GM12878 (cell line): ENCODE measurements around the gene ABR. TPM values are rescaled to one million over a fixed set of nuclear protein-coding genes. Genes with fewer than 3 reads are reported as not detected.

Source experiments
- ATAC-seq: fragments of 200-7000 bp; cut with Tn5 transposase; 3 replicates; pipeline ENCODE4 v1.9.1; 2020; ENCODE audit warnings: mild to moderate bottlenecking, moderate library complexity
- BruUV-seq: library from RNA; stranded (reverse); fragments of 400-500 nt; replicated peaks from 2 replicates; lab custom pipeline; 2021; lab: Mats Ljungman, UMichigan
- CTCF ChIA-PET: fragments of 300-600 bp; sonication (Branson Sonifier 250); formaldehyde crosslinking; extraction: SDS; loops from one replicate; lab custom pipeline; 2021; ENCODE audit warnings: inconsistent platforms; lab: Yijun Ruan, JAX
- POLR2A ChIA-PET: fragments of 350-600 bp; formaldehyde crosslinking; extraction: SDS; loops from one replicate; lab custom pipeline; 2021; ENCODE audit warnings: inconsistent platforms; lab: Charles Lee
- RAD21 ChIA-PET: fragments of 300-600 bp; sonication (Branson Sonifier 250); formaldehyde crosslinking; loops from one replicate; lab custom pipeline; 2023; ENCODE audit warnings: antibody characterized with exemption; ENCODE audit not compliant: unreplicated experiment; lab: Charles Lee
- SMC1A ChIA-PET: fragments of 300-600 bp; sonication (Branson Sonifier 250); formaldehyde crosslinking; loops from one replicate; lab custom pipeline; 2023; ENCODE audit not compliant: unreplicated experiment, uncharacterized antibody; lab: Charles Lee
- DNase-seq: peaks from one replicate; pipeline ENCODE4 v3.0.0-alpha.2; 2011; ENCODE audit warnings: low read depth, low spot score
- FAIRE-seq: peaks from 3 replicates; lab custom pipeline; 2011; peaks lifted over from hg19 to GRCh38; lab: Jason Lieb, UNC
- H2AFZ ChIP-seq: 2 replicates; pipeline ENCODE4 v1.6.0; 2011; ENCODE audit warnings: low read depth, low read length, control low read depth; ENCODE audit not compliant: control insufficient read depth
- H3K27ac ChIP-seq: 2 replicates; pipeline ENCODE4 v1.5.1; 2011; ENCODE audit warnings: control low read depth; ENCODE audit not compliant: control insufficient read depth, insufficient read depth
- H3K27me3 ChIP-seq, 2 experiments: replicated peaks in 1 of 2; 2 replicates each; pipeline versions ENCODE4 v1.6.0 to v1.6.1; 2011; ENCODE audit warnings: low read length in 1 of 2; ENCODE audit not compliant: control insufficient read depth in 2 of 2, insufficient read depth in 2 of 2
- H3K36me3 ChIP-seq, 2 experiments: 2 replicates each; pipeline ENCODE4 v1.5.1; 2011; ENCODE audit warnings: low read length in 1 of 2; ENCODE audit not compliant: control insufficient read depth in 2 of 2, insufficient read depth in 2 of 2
- H3K4me1 ChIP-seq: 2 replicates; pipeline ENCODE4 v1.6.1; 2011; ENCODE audit warnings: mild to moderate bottlenecking, low read length, moderate library complexity, mixed read lengths; ENCODE audit not compliant: control insufficient read depth, insufficient read depth
- H3K4me2 ChIP-seq: 2 replicates; pipeline ENCODE4 v1.6.0; 2011; ENCODE audit warnings: control low read depth; ENCODE audit not compliant: control insufficient read depth, insufficient read depth
- H3K4me3 ChIP-seq: fragments of 200-600 bp; sonication (generic); 2 replicates; pipeline ENCODE4 v1.5.1; 2016
- H3K79me2 ChIP-seq: 2 replicates; pipeline ENCODE4 v1.6.0; 2011; ENCODE audit warnings: low read length; ENCODE audit not compliant: control insufficient read depth, insufficient read depth
- H3K9ac ChIP-seq: 2 replicates; pipeline ENCODE4 v1.8.0; 2011; ENCODE audit warnings: low read length, control low read depth, mixed read lengths; ENCODE audit not compliant: control insufficient read depth, insufficient read depth
- H3K9me3 ChIP-seq: replicated peaks from 3 replicates; pipeline ENCODE4 v1.5.1; 2011; ENCODE audit warnings: mild to moderate bottlenecking, low read length; ENCODE audit not compliant: control insufficient read depth, insufficient read depth
- H4K20me1 ChIP-seq: 2 replicates; pipeline ENCODE4 v1.6.0; 2011; ENCODE audit not compliant: control insufficient read depth, insufficient read depth
- CBX5 ChIP-seq: sonication (generic); IDR thresholded peaks from 2 replicates; pipeline ENCODE4 v1.6.1; 2016; ENCODE audit warnings: low read depth, moderate library complexity, mild to moderate bottlenecking, inconsistent platforms
- ESRRA ChIP-seq: IDR thresholded peaks from 2 replicates; pipeline ENCODE4 v1.6.1; 2012; ENCODE audit warnings: mild to moderate bottlenecking, low read length, improper control_type of control experiment
- MEF2B ChIP-seq: fragments of 450-650 bp; IDR thresholded peaks from 2 replicates; pipeline ENCODE4 v1.6.1; 2018; ENCODE audit warnings: mild to moderate bottlenecking, moderate library complexity; ENCODE audit not compliant: partially characterized antibody, poor library complexity, severe bottlenecking
- MLLT1 ChIP-seq: fragments of 450-650 bp; IDR thresholded peaks from 2 replicates; pipeline ENCODE4 v1.6.1; 2016; ENCODE audit warnings: mild to moderate bottlenecking
- MTA2 ChIP-seq: fragments of 450-650 bp; IDR thresholded peaks from 2 replicates; pipeline ENCODE4 v1.6.1; 2016; ENCODE audit warnings: low read depth, mild to moderate bottlenecking, moderate library complexity
- MYB ChIP-seq: fragments of 150-350 bp; IDR thresholded peaks from 2 replicates; pipeline ENCODE4 v1.6.1; 2014; ENCODE audit warnings: mild to moderate bottlenecking, low read depth, low read length, borderline replicate concordance
- MYC ChIP-seq: IDR thresholded peaks from 2 replicates; pipeline ENCODE4 v1.6.1; 2011; ENCODE audit warnings: mild to moderate bottlenecking, low read length, moderate library complexity, inconsistent platforms; ENCODE audit not compliant: insufficient read depth, insufficient replicate concordance, insufficient read length, severe bottlenecking
- NR2F1 ChIP-seq: fragments of 450-650 bp; conservative IDR thresholded peaks from 2 replicates; pipeline ENCODE4 v1.6.1; 2017; ENCODE audit warnings: mild to moderate bottlenecking
- POU2F2 ChIP-seq: IDR thresholded peaks from 3 replicates; pipeline ENCODE4 v1.6.1; 2011; ENCODE audit warnings: low read depth, mild to moderate bottlenecking, low read length, borderline replicate concordance
- RB1 ChIP-seq: fragments of 450-650 bp; formaldehyde crosslinking; IDR thresholded peaks from 2 replicates; pipeline ENCODE4 v1.6.1; 2017; ENCODE audit warnings: mild to moderate bottlenecking, borderline replicate concordance
- RELB ChIP-seq: fragments of 450-650 bp; IDR thresholded peaks from 2 replicates; pipeline ENCODE4 v1.6.1; 2017; ENCODE audit warnings: low read depth, mild to moderate bottlenecking, moderate library complexity
- SMC3 ChIP-seq: IDR thresholded peaks from 2 replicates; pipeline ENCODE4 v1.6.1; 2011; ENCODE audit warnings: low read length, improper control_type of control experiment, borderline replicate concordance
- SPI1 ChIP-seq: IDR thresholded peaks from 2 replicates; pipeline ENCODE4 v1.6.1; 2011; ENCODE audit warnings: low read depth, mild to moderate bottlenecking, low read length, moderate library complexity, borderline replicate concordance; ENCODE audit not compliant: insufficient read depth
- ZNF24 ChIP-seq: fragments of 450-650 bp; IDR thresholded peaks from 2 replicates; pipeline ENCODE4 v1.6.1; 2017; ENCODE audit warnings: antibody characterized with exemption, mild to moderate bottlenecking
- ZNF274 ChIP-seq: IDR thresholded peaks from one replicate; pipeline ENCODE4 v1.8.0; 2011; ENCODE audit not compliant: insufficient read length, insufficient read depth
- WGBS: methylation state at CpG from one replicate; pipeline ENCODE4 v1.1.6; 2016; ENCODE audit warnings: low lambda C conversion rate; ENCODE audit not compliant: insufficient replicate concordance, insufficient coverage; ENCODE audit errors: missing lambda C conversion rate; 5-methylcytosine and 5-hydroxymethylcytosine counted together
- in situ Hi-C: fragments of 300-500 bp; cut with MboI; formaldehyde crosslinking; loops from 9 replicates; pipeline ENCODE4 v1.14.3; 2018; ENCODE audit warnings: mixed read lengths
- intact Hi-C: fragments of 100-400 bp; cut with micrococcal nuclease; formaldehyde crosslinking; loops from one replicate; pipeline ENCODE4 v1.14.2; 2022; ENCODE audit not compliant: unreplicated experiment
- polyA plus RNA-seq, 11 experiments: library from polyadenylated mRNA; depleted of rRNA in 4 of 11; unstranded in 6 of 11; stranded (reverse) in 5 of 11; fragments of >200 nt; fragmentation: Nextera tagmentation in 4 of 11; fragmentation: Illumina TruSeq in 1 of 11; extraction: Ambion mirVana in 4 of 11; extraction: Trizol in 1 of 11; gene quantifications; 1 replicate in 1 of 11; 2 replicates in 10 of 11; pipeline versions ENCODE4 v1.2.1 to v1.2.3, GENCODE V29; 2011 to 2016; ENCODE audit warnings: inconsistent platforms in 2 of 11, missing spikeins in 2 of 11, low read depth in 1 of 11
- total RNA-seq, 4 experiments: library from RNA; depleted of rRNA in 3 of 4; stranded (reverse); fragments of >200 nt in 3 of 4; fragmentation: Illumina TruSeq in 1 of 4; extraction: Trizol in 1 of 4; gene quantifications; 2 replicates each; pipeline versions ENCODE4 v1.2.1 to v1.2.3, GENCODE V29; 2013 to 2021
- TF ChIP-seq, protein P1 (sequence below): fragments of 450-650 bp; IDR thresholded peaks from 2 replicates; pipeline ENCODE4 v1.6.1; 2017; ENCODE audit warnings: mild to moderate bottlenecking, moderate library complexity

ABR gene
- total and polyA plus RNA-seq, 10 of the 15 experiments (the other 5 are each of a cell fraction or from before 2014, with no cell fraction given): 1.4 to 112 (median 30.0) TPM

DNA sequence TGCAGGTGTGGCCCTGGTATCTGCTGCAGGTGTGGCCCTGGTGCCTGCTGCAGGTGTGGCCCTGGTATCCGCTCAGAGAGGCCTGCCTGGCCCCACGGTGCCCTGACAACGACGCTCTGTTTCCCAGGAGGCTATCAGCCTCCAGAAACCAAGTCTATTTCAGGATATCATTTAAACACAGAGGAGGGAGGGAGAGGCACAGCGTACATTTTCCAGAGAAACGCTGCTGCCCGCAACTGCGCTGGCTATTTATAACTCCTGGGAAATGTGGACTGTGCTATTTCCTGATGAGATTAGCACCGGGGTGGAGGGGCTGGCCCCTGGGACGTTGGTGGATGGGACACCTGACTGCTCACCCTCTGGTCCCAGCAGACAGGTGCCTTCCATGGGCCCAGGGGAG is 160.3 kb downstream of the ABR start:
- no peak for DNase-seq
- Histone ChIP-seq H3K9me3 (no peaks in the 10 kb centered on the region), H4K20me1 (no peaks in the 10 kb centered on the region), H3K36me3 (peaks cover 0 to 2% of the 10 kb centered on the region in 2 experiments; a peak in 3 of 4 replicates), H2AFZ (no peak overlapping the region), H3K27ac (no peak overlapping the region), H3K4me1 (no peaks in the 10 kb centered on the region), H3K9ac (no peak overlapping the region), H3K4me3 (no peak overlapping the region), H3K4me2 (no peak overlapping the region), H3K79me2 (no peaks in the 10 kb centered on the region), H3K27me3 (no peaks in the 10 kb centered on the region)
- CTCF ChIA-PET: no interaction called here
- no peak for TF ChIP-seq POU2F2
- no peak for TF ChIP-seq MYB
- no peak for TF ChIP-seq RELB
- no peak for TF ChIP-seq MYC
- no peak for TF ChIP-seq ZNF24
- no peak for TF ChIP-seq NR2F1
- no peak for TF ChIP-seq MEF2B
- no peak for TF ChIP-seq SPI1
- TF ChIP-seq CBX5: no peak
- no peak for TF ChIP-seq ZNF274
- no peak for TF ChIP-seq RB1
- no peak for TF ChIP-seq MLLT1
- no peak for TF ChIP-seq SMC3
- no peak for TF ChIP-seq ESRRA
- TF ChIP-seq, protein P1, sequence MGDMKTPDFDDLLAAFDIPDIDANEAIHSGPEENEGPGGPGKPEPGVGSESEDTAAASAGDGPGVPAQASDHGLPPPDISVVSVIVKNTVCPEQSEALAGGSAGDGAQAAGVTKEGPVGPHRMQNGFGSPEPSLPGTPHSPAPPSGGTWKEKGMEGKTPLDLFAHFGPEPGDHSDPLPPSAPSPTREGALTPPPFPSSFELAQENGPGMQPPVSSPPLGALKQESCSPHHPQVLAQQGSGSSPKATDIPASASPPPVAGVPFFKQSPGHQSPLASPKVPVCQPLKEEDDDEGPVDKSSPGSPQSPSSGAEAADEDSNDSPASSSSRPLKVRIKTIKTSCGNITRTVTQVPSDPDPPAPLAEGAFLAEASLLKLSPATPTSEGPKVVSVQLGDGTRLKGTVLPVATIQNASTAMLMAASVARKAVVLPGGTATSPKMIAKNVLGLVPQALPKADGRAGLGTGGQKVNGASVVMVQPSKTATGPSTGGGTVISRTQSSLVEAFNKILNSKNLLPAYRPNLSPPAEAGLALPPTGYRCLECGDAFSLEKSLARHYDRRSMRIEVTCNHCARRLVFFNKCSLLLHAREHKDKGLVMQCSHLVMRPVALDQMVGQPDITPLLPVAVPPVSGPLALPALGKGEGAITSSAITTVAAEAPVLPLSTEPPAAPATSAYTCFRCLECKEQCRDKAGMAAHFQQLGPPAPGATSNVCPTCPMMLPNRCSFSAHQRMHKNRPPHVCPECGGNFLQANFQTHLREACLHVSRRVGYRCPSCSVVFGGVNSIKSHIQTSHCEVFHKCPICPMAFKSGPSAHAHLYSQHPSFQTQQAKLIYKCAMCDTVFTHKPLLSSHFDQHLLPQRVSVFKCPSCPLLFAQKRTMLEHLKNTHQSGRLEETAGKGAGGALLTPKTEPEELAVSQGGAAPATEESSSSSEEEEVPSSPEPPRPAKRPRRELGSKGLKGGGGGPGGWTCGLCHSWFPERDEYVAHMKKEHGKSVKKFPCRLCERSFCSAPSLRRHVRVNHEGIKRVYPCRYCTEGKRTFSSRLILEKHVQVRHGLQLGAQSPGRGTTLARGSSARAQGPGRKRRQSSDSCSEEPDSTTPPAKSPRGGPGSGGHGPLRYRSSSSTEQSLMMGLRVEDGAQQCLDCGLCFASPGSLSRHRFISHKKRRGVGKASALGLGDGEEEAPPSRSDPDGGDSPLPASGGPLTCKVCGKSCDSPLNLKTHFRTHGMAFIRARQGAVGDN: no peak
- no peak for TF ChIP-seq MTA2
- no peak for ATAC-seq
- BruUV-seq: no TSS peak
- RAD21 ChIA-PET: no interaction called here
- intact Hi-C loops (no loop called here), in situ Hi-C loops (no loop called here)
- FAIRE-seq: no peak
- 81% methylated on average over 10 of the region's 10 CpGs for WGBS
- POLR2A ChIA-PET: no interaction called here
- SMC1A ChIA-PET: no interaction called here
